AG10803 (cell line): ENCODE measurements around the gene AQP5.

Source experiments
- DNase-seq: peaks from one replicate; pipeline ENCODE4 v3.0.0; 2010; ENCODE audit warnings: low read depth
- H3K4me3 ChIP-seq: 2 replicates; pipeline ENCODE4 v1.5.1; 2011; ENCODE audit warnings: mild to moderate bottlenecking, low read length, control low read depth
- CTCF ChIP-seq: conservative IDR thresholded peaks from 2 replicates; pipeline ENCODE4 v1.5.1; 2011; ENCODE audit warnings: mild to moderate bottlenecking, low read length, control low read depth, inconsistent platforms

The AQP5 gene

GRCh38 chr12:49932533-49933130, 29.0 kb upstream of the AQP5 start:
- no peak for DNase-seq
- TF ChIP-seq CTCF, result no peak
- H3K4me3 ChIP-seq, result no peak overlapping the region

GRCh38 chr12:49933796-49934195, 27.9 kb upstream of the AQP5 start:
- no peak for TF ChIP-seq CTCF
- DNase-seq, result peak; percentile 4
- H3K4me3 ChIP-seq, result no peak overlapping the region

- no peak overlapping the region for H3K4me3 ChIP-seq
- TF ChIP-seq CTCF, result no peak
Observed at GRCh38 chr12:49934505-49934904, 27.2 kb upstream of the AQP5 start.

GRCh38 chr12:49936925-49937324, 24.7 kb upstream of the AQP5 start:
- H3K4me3 ChIP-seq, result no peak overlapping the region
- TF ChIP-seq CTCF, result no peak
- DNase-seq, result peak; percentile 3

More at GRCh38 chr12:49934505-49934904, 27.2 kb upstream of the AQP5 start:
- no peak for DNase-seq

GRCh38 chr12:49937639-49938300, 23.9 kb upstream of the AQP5 start:
- no peak for DNase-seq
- no peak overlapping the region for H3K4me3 ChIP-seq
- TF ChIP-seq CTCF, result no peak

- no peak for TF ChIP-seq CTCF
- DNase-seq, result no peak
- H3K4me3 ChIP-seq, result no peak overlapping the region
Observed at GRCh38 chr12:49939307-49939706, 22.4 kb upstream of the AQP5 start.

GRCh38 chr12:49939707-49940106, 22.0 kb upstream of the AQP5 start:
- no peak overlapping the region for H3K4me3 ChIP-seq
- no peak for TF ChIP-seq CTCF

More at GRCh38 chr12:49939707-49940106, 22.0 kb upstream of the AQP5 start:
- no peak for DNase-seq
